ENCODE results near the gene PRKRA. TPM values are rescaled to one million over a fixed set of nuclear protein-coding genes. Genes with fewer than 3 reads are reported as not detected.

The PRKRA gene
- total and polyA plus RNA-seq, 2 of the 13 experiments (the other 11 are each of a cell fraction or from before 2014, with no cell fraction given): 53.1 to 74.7 TPM

DNA sequence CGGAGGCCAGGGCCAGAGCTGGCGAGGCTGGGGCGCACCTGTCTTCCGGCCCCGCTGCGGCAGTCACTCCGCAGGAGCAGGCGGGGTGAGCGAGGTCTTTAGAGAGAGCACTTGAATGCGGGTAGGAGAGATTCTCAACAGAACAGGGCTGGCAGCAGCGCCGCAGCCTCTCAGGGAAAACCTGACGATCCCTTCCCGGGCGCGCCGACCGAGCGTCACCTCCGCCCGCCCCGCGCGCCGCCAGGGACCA is 526 bp downstream of the PRKRA start (continued):
- no peak for TF ChIP-seq NFIB (CRISPR knock-in tag; IDR thresholded peaks at IDR 0.05; ENCODE audit: borderline replicate concordance)
- no peak for TF ChIP-seq SNAPC2 (CRISPR knock-in tag; IDR thresholded peaks at IDR 0.05)
- TF ChIP-seq ZNF549 (CRISPR knock-in tag; IDR thresholded peaks at IDR 0.05): no peak
- TF ChIP-seq ZNF235 (CRISPR knock-in tag; IDR thresholded peaks at IDR 0.05; ENCODE audit: borderline replicate concordance): no peak
- TF ChIP-seq SATB2 (CRISPR knock-in tag; IDR thresholded peaks at IDR 0.05): 0 out of 2 replicates have a peak, but pooled peaks have one; percentile 6
- TF ChIP-seq ZNF883 (CRISPR knock-in tag; IDR thresholded peaks at IDR 0.05; ENCODE audit: not compliant biosample characterization): no peak
- TF ChIP-seq, protein P1, sequence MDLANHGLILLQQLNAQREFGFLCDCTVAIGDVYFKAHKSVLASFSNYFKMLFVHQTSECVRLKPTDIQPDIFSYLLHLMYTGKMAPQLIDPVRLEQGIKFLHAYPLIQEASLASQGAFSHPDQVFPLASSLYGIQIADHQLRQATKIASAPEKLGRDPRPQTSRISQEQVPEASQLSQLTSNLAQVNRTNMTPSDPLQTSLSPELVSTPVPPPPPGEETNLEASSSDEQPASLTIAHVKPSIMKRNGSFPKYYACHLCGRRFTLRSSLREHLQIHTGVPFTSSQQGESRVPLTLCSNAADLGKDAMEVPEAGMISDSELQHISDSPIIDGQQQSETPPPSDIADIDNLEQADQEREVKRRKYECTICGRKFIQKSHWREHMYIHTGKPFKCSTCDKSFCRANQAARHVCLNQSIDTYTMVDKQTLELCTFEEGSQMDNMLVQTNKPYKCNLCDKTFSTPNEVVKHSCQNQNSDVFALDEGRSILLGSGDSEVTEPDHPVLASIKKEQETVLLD (CRISPR knock-in tag; IDR thresholded peaks at IDR 0.05; ENCODE audit: low read depth): no peak
- TF ChIP-seq PTBP1 (IDR thresholded peaks at IDR 0.05; ENCODE audit: low read depth, low read length, poor library complexity, severe bottlenecking): no peak
- no peak for TF ChIP-seq KDM2A (CRISPR knock-in tag; IDR thresholded peaks at IDR 0.05; ENCODE audit: borderline replicate concordance, low read depth)
- TF ChIP-seq RBFOX2 (IDR thresholded peaks at IDR 0.05; ENCODE audit: low read depth, low read length): no peak
- TF ChIP-seq, protein P2, sequence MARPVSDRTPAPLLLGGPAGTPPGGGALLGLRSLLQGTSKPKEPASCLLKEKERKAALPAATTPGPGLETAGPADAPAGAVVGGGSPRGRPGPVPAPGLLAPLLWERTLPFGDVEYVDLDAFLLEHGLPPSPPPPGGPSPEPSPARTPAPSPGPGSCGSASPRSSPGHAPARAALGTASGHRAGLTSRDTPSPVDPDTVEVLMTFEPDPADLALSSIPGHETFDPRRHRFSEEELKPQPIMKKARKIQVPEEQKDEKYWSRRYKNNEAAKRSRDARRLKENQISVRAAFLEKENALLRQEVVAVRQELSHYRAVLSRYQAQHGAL (CRISPR knock-in tag; IDR thresholded peaks at IDR 0.05; ENCODE audit: not compliant biosample characterization): no peak
- no peak for TF ChIP-seq ZNF263 (CRISPR knock-in tag; IDR thresholded peaks at IDR 0.05)
- TF ChIP-seq HNF4G (IDR thresholded peaks at IDR 0.05; ENCODE audit: borderline replicate concordance, low read depth, low read length): no peak
- TF ChIP-seq HNF4G (CRISPR knock-in tag; IDR thresholded peaks at IDR 0.05; ENCODE audit: borderline replicate concordance, low read depth): no peak
- TF ChIP-seq FOXA3 (CRISPR knock-in tag; IDR thresholded peaks at IDR 0.05): no peak
- TF ChIP-seq KDM5A (IDR thresholded peaks at IDR 0.05; ENCODE audit: borderline replicate concordance, low read length): peak; percentile 64
- TF ChIP-seq ZNF878 (CRISPR knock-in tag; IDR thresholded peaks at IDR 0.05): no peak
- TF ChIP-seq NFE2 (CRISPR knock-in tag; IDR thresholded peaks at IDR 0.05): no peak
- TF ChIP-seq ZNF562 (CRISPR knock-in tag; IDR thresholded peaks at IDR 0.05; ENCODE audit: borderline replicate concordance): no peak
- TF ChIP-seq, protein P3, sequence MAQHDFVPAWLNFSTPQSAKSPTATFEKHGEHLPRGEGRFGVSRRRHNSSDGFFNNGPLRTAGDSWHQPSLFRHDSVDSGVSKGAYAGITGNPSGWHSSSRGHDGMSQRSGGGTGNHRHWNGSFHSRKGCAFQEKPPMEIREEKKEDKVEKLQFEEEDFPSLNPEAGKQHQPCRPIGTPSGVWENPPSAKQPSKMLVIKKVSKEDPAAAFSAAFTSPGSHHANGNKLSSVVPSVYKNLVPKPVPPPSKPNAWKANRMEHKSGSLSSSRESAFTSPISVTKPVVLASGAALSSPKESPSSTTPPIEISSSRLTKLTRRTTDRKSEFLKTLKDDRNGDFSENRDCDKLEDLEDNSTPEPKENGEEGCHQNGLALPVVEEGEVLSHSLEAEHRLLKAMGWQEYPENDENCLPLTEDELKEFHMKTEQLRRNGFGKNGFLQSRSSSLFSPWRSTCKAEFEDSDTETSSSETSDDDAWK (CRISPR knock-in tag; IDR thresholded peaks at IDR 0.05): no peak
- no peak for TF ChIP-seq GATAD2A (CRISPR knock-in tag; IDR thresholded peaks at IDR 0.05)
- TF ChIP-seq ZNF772 (CRISPR knock-in tag; IDR thresholded peaks at IDR 0.05): no peak
- TF ChIP-seq, protein P4, sequence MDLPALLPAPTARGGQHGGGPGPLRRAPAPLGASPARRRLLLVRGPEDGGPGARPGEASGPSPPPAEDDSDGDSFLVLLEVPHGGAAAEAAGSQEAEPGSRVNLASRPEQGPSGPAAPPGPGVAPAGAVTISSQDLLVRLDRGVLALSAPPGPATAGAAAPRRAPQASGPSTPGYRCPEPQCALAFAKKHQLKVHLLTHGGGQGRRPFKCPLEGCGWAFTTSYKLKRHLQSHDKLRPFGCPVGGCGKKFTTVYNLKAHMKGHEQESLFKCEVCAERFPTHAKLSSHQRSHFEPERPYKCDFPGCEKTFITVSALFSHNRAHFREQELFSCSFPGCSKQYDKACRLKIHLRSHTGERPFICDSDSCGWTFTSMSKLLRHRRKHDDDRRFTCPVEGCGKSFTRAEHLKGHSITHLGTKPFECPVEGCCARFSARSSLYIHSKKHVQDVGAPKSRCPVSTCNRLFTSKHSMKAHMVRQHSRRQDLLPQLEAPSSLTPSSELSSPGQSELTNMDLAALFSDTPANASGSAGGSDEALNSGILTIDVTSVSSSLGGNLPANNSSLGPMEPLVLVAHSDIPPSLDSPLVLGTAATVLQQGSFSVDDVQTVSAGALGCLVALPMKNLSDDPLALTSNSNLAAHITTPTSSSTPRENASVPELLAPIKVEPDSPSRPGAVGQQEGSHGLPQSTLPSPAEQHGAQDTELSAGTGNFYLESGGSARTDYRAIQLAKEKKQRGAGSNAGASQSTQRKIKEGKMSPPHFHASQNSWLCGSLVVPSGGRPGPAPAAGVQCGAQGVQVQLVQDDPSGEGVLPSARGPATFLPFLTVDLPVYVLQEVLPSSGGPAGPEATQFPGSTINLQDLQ (CRISPR knock-in tag; IDR thresholded peaks at IDR 0.05): no peak; the same call in 1 of the 2 replicates
- no peak for TF ChIP-seq ZNF556 (CRISPR knock-in tag; IDR thresholded peaks at IDR 0.05; ENCODE audit: borderline replicate concordance)
- TF ChIP-seq, protein P5, sequence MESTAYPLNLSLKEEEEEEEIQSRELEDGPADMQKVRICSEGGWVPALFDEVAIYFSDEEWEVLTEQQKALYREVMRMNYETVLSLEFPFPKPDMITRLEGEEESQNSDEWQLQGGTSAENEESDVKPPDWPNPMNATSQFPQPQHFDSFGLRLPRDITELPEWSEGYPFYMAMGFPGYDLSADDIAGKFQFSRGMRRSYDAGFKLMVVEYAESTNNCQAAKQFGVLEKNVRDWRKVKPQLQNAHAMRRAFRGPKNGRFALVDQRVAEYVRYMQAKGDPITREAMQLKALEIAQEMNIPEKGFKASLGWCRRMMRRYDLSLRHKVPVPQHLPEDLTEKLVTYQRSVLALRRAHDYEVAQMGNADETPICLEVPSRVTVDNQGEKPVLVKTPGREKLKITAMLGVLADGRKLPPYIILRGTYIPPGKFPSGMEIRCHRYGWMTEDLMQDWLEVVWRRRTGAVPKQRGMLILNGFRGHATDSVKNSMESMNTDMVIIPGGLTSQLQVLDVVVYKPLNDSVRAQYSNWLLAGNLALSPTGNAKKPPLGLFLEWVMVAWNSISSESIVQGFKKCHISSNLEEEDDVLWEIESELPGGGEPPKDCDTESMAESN (CRISPR knock-in tag; conservative IDR thresholded peaks at IDR 0.05): no peak
